ENCODE data around the gene CAMKMT.

DNA sequence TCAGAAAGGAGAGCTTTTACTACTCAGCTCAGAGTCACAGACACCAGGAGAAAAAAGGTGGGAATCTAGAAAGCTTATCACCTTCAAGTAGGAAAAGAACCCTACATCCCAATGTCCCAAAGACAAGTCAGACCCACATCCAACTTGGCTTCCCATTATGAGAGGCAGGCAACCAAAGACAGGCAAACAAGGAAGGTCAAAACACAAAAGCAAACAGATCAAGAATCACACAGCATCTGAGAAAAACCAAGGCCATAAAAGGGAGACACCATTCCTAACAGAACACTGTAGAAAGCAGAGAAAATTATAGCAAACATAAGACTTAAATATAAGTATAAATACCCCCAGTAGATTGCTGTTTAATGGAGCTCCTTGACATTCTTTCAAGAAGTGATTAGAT, 45.8 kb upstream of the CAMKMT start:
- TF ChIP-seq, protein P1, sequence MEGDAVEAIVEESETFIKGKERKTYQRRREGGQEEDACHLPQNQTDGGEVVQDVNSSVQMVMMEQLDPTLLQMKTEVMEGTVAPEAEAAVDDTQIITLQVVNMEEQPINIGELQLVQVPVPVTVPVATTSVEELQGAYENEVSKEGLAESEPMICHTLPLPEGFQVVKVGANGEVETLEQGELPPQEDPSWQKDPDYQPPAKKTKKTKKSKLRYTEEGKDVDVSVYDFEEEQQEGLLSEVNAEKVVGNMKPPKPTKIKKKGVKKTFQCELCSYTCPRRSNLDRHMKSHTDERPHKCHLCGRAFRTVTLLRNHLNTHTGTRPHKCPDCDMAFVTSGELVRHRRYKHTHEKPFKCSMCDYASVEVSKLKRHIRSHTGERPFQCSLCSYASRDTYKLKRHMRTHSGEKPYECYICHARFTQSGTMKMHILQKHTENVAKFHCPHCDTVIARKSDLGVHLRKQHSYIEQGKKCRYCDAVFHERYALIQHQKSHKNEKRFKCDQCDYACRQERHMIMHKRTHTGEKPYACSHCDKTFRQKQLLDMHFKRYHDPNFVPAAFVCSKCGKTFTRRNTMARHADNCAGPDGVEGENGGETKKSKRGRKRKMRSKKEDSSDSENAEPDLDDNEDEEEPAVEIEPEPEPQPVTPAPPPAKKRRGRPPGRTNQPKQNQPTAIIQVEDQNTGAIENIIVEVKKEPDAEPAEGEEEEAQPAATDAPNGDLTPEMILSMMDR (IDR thresholded peaks at IDR 0.05 in 4 of 5, conservative IDR thresholded peaks at IDR 0.05 in 1 of 5), result no peak
- no peak for TF ChIP-seq POLR2A (IDR thresholded peaks at IDR 0.05)

Measured in gastrocnemius medialis (tissue), 4 donors.